DMS79 treated with DMSO at 0.1 percent for 48 hours (cell line): ENCODE results near the gene MACROD2.
"Not testable (repeated sequence)": the region's sequence is repeated elsewhere in the genome, so short reads cannot be mapped to it uniquely, and the experiment has no call there.

Source experiments
- DNase-seq: peaks from one replicate; lab custom pipeline; 2025; lab: John Stamatoyannopoulos, UW

The MACROD2 gene

GRCh38 chr20:15100506-15101160 lies 1105.3 kb downstream of the MACROD2 start:
- DNase-seq, result no peak

GRCh38 chr20:15107931-15108330 lies 1112.6 kb downstream of the MACROD2 start:
- no peak for DNase-seq

GRCh38 chr20:15109494-15109893 lies 1114.2 kb downstream of the MACROD2 start:
- no peak for DNase-seq

GRCh38 chr20:15111654-15112053 lies 1116.3 kb downstream of the MACROD2 start:
- no peak for DNase-seq

GRCh38 chr20:15113144-15113773 lies 1117.9 kb downstream of the MACROD2 start:
- DNase-seq, result no peak

GRCh38 chr20:15119852-15120487 lies 1124.7 kb downstream of the MACROD2 start:
- DNase-seq, result no peak

- no peak for DNase-seq
Observed at GRCh38 chr20:15122613-15123012, 1127.3 kb downstream of the MACROD2 start.

GRCh38 chr20:15131176-15131575 lies 1135.9 kb downstream of the MACROD2 start:
- DNase-seq, result no peak

- DNase-seq, result no peak
Observed at GRCh38 chr20:15138548-15139126, 1143.3 kb downstream of the MACROD2 start.

GRCh38 chr20:15139522-15139921 lies 1144.2 kb downstream of the MACROD2 start:
- no peak for DNase-seq

- DNase-seq, result no peak
Observed at GRCh38 chr20:15140286-15140685, 1145.0 kb downstream of the MACROD2 start.

- DNase-seq, result not testable (repeated sequence)
Observed at GRCh38 chr20:15140940-15141339, 1145.6 kb downstream of the MACROD2 start.

- no peak for DNase-seq
Observed at GRCh38 chr20:15141861-15142260, 1146.5 kb downstream of the MACROD2 start.

- DNase-seq, result no peak
Observed at GRCh38 chr20:15143478-15143877, 1148.2 kb downstream of the MACROD2 start.

GRCh38 chr20:15144916-15145315 lies 1149.6 kb downstream of the MACROD2 start:
- DNase-seq, result no peak

GRCh38 chr20:15146948-15147347 lies 1151.6 kb downstream of the MACROD2 start:
- DNase-seq, result no peak

GRCh38 chr20:15154070-15154469 lies 1158.8 kb downstream of the MACROD2 start:
- DNase-seq, result no peak

- DNase-seq, result no peak
Observed at GRCh38 chr20:15155848-15156401, 1160.6 kb downstream of the MACROD2 start.

- no peak for DNase-seq
Observed at GRCh38 chr20:15158533-15158932, 1163.2 kb downstream of the MACROD2 start.

GRCh38 chr20:15162079-15162647 lies 1166.8 kb downstream of the MACROD2 start:
- DNase-seq, result no peak

- DNase-seq, result no peak
Observed at GRCh38 chr20:15163632-15164031, 1168.3 kb downstream of the MACROD2 start.

- DNase-seq, result no peak
Observed at GRCh38 chr20:15164726-15165125, 1169.4 kb downstream of the MACROD2 start.
